Epithelial cell of esophagus (primary cell): Measurements from ENCODE around the gene SPATA6L.

ENCODE experiments used
- DNase-seq: peaks from one replicate; pipeline ENCODE4 v3.0.0; 2010; ENCODE audit warnings: low read depth
- H3K4me3 ChIP-seq: 2 replicates; pipeline ENCODE4 v1.5.1; 2011; ENCODE audit warnings: mild to moderate bottlenecking, low read length, control low read depth
- TF ChIP-seq, protein P1 (sequence below): IDR thresholded peaks from 2 replicates; pipeline ENCODE4 v1.5.1; 2011; ENCODE audit warnings: low read depth, mild to moderate bottlenecking, low read length, control low read depth, inconsistent platforms; ENCODE audit not compliant: insufficient read depth; ENCODE audit errors: missing control alignments

SPATA6L gene

DNA sequence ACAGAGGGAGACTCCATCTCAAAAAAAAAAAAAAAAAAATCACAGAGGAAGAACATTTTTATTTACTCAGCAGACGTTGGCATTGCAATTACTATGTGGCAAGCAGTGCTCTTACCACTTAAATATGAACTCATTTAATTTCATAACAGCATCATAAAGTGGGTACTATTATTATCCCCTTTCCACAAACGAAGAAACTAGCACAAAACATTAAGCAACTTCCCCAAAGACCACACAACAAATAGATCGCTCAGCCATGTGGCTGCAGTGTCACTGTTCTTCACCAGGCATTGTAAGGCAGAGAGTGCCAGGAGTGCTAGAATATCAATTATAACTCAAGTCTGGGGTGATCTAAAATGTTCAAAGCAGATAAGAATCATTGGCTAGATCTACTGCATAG, 74.0 kb downstream of the SPATA6L start:
- H3K4me3 ChIP-seq = no peak overlapping the region
- TF ChIP-seq, protein P1, sequence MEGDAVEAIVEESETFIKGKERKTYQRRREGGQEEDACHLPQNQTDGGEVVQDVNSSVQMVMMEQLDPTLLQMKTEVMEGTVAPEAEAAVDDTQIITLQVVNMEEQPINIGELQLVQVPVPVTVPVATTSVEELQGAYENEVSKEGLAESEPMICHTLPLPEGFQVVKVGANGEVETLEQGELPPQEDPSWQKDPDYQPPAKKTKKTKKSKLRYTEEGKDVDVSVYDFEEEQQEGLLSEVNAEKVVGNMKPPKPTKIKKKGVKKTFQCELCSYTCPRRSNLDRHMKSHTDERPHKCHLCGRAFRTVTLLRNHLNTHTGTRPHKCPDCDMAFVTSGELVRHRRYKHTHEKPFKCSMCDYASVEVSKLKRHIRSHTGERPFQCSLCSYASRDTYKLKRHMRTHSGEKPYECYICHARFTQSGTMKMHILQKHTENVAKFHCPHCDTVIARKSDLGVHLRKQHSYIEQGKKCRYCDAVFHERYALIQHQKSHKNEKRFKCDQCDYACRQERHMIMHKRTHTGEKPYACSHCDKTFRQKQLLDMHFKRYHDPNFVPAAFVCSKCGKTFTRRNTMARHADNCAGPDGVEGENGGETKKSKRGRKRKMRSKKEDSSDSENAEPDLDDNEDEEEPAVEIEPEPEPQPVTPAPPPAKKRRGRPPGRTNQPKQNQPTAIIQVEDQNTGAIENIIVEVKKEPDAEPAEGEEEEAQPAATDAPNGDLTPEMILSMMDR = no peak
- no peak for DNase-seq

DNA sequence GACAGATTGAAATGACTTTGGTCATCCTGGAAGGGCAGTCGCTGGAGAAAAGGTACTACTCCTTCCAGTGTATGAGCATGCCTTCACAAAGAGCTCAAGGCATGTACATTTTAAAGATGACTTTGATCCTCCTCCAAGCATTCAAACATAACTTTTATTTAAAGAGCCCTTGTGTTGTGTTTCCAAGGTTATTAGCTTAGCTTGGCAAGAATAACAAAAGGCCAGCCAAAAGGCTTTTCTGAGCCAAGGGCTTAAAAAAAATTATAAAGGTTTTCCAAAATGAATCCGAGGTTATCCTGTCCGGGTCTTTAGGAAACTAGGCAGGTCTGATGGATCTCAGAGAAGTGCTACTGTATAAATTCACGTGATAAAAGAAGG, 75.2 kb downstream of the SPATA6L start:
- H3K4me3 ChIP-seq = no peak overlapping the region
- DNase-seq = no peak
- TF ChIP-seq, protein P1 = no peak

DNA sequence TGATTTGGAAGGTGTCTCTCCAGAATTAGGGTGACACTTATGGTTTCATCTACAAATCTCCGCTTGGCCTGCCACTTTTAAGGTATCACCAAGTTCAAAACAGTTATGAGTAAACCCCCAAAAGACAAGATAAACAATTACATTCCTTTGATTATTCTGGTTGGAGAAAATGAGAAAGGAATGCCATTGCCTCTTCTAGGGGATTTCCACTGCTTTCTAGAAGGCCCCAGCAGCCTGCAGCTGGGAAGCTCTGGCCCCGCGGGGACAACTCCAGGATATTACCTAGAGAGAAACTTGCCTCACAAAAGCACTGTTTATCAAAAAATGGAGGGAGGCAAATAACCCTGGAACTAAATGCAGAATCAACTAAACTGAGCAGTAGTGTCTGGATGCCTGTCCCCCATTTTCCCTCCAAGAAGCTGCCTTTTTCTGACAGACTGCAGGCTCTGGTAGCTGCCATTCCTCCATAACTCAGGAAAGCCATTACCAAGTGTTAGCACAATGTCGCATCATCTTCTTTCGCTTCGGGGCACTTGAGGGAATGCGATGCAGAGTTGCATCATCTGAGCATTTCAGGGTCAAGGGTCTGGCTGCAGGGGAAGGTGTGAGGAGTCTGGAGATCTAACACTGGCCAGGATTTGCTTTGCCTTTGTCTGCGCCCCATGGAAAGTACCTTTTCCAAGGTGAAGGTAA, 75.7 kb downstream of the SPATA6L start:
- TF ChIP-seq, protein P1 = no peak
- H3K4me3 ChIP-seq = no peak overlapping the region
- no peak for DNase-seq

DNA sequence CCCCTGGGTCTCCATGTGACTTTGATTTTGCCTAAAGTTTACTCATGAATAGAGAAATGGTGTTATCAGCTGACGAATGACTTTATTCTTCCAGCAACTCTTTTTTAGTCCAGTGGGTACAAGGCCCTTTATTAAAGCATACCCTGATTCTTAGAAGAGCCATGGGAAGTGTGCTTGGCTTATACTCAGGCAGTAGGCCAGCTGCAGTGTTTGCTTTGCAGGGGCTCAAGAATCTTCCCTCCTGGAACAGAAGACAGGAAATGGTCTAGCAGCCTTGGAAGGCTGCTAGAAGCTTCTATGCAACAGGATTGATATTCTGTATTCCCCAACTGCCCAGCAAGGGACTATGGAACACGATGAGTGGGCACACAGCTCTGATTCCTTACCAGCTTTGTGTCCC, 77.6 kb downstream of the SPATA6L start:
- TF ChIP-seq, protein P1 = no peak
- DNase-seq = no peak
- H3K4me3 ChIP-seq = no peak overlapping the region

DNA sequence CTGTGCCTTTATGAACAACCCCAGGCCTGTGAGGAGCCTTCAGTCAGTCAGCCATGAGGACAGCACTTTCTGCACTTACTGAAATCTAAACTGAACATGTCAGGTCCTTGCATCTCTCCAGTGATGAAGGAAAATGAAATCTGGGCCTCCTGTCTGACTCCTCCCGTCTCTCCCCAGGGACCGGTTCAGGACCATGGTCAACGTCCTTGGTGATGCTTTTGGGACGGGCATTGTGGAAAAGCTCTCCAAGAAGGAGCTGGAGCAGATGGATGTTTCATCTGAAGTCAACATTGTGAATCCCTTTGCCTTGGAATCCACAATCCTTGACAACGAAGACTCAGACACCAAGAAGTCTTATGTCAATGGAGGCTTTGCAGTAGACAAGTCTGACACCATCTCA, 81.1 kb downstream of the SPATA6L start:
- TF ChIP-seq, protein P1 = no peak
- no peak overlapping the region for H3K4me3 ChIP-seq
- DNase-seq = no peak

DNA sequence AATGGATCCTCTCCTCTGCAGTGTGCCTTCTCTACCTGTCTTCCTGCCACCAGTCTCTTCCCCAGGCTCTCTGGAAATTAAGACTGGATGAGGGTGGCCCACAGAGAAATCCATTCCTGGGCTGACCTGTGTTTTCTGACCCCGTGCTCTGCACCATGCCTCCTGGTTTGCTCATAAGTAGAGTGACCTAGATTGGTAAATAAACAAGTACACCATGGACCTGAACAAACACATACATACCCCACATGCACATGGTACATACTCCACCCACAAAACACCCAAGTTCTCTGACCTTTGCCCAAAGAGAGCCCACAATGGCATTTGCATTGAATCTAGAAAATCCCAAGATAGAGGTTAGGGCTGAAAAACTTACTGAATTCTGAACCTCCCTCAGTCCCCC, 81.6 kb downstream of the SPATA6L start:
- TF ChIP-seq, protein P1 = no peak
- no peak overlapping the region for H3K4me3 ChIP-seq
- no peak for DNase-seq

DNA sequence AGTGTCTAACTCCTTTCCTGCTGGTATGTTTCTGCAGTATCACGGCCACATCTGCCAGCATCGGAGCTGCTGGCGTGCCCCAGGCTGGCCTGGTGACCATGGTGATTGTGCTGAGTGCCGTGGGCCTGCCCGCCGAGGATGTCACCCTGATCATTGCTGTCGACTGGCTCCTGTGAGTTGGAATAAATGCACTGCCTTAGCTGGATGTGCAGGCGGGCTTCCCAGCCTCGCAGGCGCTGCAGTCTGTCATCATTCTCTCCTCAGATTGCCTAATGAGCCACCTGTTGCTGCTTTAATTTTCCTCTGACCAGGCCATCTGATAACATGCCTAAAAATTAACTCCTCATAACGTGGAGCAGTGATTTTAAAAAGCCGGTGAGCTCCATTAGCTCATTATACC, 83.3 kb downstream of the SPATA6L start:
- TF ChIP-seq, protein P1 = no peak
- H3K4me3 ChIP-seq = no peak overlapping the region

More for the DNA sequence above, 83.3 kb downstream of the SPATA6L start:
- DNase-seq = no peak
